GM03348 (cell line): Measurements from ENCODE around the gene CAMTA1.

Experiments used
- DNase-seq: peaks from one replicate; pipeline ENCODE4 v3.0.0; 2012; ENCODE audit warnings: low spot score

Gene CAMTA1

DNA sequence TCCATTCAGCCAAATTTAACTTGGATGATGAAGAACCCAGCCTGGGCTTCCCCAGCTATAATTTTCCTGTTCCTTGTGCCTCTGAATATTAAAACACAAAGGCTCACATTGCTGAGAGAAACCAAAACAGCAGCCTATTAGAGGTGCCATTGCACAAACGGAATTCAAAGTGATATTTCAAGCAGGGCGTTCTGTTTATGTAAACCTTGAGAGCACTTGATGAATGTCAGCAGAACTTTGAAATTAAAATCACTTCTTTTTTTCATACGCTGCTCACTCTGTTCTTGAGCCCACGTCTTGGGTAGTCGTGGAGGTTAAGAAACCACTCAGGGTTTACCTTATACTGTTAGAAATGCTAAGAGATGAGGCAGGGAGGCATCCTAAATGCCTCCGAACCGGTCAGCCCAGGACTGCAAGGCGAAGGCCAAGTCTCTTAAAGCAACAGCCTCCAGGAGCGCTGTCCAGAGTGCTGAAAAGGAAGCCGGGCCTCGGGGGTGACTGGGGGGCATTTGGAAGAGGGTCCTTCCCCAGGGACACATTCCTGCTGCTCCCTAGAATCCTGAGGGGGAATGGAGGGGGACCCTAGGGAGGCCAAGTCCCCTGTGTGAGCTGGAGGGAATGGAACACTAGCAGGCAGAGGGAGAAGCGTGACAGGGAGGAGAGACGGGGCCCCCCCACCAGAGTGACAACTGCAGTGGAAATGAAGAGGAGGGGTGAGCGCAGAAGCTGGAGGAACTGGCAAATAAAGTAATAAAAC lies 831.0 kb downstream of the CAMTA1 start:
- peak; percentile 79 for DNase-seq

DNA sequence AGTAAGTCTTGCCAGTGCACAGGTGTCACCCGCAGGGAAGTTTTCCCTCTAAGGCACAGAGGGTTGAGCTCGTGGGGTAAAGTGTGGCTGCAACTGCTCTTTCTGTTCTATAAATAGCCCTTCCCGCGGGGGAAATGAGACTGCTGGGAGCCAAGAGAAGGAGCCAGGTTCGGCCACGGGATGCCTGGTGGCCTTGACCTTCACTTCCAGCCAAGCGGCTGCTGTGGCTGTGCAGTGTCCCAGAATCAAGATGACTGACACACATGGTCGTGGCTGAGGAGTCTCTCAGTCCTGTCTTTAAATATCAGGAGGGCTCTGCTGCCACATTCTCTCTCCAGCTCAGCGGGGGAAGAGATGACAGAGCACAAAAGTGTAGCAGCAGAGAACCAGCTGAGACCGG lies 831.7 kb downstream of the CAMTA1 start:
- DNase-seq: no peak

- DNase-seq: no peak
These were observed 832.6 kb downstream of the CAMTA1 start for GRCh38 chr1:7617826-7618225.

- DNase-seq: no peak
These were observed 834.9 kb downstream of the CAMTA1 start for GRCh38 chr1:7620196-7620595.

DNA sequence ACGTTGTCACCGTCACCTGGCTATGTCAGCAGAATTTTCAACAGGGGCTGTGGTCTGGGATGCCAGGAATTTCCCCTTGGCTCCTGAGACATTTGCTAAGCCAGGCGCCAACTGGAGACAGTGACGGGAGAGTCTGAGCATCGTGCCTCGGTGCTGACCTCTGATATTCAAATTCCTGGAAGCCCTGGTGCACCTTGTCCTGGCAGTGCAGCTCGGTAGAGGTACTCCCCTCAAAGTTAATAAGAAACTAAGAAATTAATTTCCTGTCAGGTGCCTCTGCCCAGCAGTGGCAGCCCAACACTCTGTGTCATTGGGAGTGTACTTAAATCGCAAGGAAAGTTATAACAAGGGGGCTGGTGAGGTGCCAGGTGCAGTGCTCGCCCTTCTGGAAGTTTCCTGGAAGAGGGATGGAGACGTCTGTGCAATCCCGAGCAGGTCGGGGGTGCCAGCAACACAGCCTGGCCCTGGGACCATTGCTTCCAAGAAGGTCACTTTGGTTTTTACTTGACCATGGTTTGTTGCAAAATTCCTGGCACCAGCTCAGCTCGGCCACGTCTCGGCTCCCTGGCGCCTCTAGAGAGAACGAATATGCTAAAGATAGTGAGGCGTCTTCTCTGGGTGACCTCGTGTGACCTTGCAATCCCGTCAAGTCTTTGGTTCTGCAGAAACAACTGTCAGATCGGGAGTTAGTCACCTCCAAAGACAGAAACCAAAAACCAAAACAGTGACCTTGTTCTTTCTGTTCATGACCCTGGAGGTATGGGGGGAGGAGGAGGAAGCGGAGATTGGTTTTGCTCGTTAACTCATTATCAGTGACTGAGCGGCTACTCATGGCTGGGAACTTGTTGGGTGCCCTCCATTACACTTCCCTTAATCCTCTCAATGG lies 836.3 kb downstream of the CAMTA1 start:
- DNase-seq: no peak

DNA sequence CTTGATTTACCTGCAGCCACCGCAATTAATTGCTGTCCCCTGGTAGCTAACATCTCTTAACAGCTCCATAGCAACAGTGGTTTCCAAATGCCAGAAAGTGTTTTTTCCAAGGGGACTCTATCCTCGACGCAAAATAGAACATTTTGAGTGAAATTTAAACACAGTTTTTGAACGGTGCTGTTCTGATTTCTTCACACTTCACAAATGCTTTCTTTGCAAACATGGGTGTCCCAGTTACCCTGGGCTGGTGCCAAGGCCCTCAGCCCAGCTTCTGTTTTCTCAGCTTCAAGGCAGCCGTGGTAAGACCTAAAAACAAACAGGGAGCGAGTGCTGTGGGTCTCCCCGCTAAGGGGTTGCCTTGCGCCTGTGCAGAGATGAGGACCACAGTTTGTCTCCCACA lies 838.6 kb downstream of the CAMTA1 start:
- no peak for DNase-seq

DNA sequence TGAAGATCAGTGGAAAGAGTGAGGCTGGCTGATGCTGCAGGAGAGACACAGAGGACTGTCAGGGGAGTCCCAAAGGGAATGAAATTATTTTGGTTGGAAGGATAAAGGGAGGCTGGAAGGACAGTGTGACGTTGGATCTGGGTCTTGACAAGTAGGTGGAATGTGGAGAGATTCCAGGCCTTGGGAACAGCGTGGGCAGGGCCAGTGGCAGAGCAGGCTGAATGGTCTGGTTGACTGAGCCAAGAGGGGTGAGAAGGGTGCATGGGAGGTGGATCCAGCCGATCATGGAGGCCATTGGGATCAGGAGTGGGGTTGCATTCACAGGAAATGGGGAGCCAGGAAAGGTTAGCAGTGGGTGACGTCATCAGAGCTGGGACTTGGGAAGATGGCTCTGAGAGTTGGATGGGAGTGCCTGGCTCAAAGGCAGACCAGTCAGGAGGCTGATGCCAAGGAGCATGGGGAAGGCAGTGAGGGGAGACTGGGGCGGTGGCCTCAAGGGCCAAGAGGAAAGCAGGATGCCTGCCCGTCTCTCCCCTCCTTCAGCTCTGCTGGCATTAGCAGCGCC lies 839.6 kb downstream of the CAMTA1 start:
- no peak for DNase-seq

DNA sequence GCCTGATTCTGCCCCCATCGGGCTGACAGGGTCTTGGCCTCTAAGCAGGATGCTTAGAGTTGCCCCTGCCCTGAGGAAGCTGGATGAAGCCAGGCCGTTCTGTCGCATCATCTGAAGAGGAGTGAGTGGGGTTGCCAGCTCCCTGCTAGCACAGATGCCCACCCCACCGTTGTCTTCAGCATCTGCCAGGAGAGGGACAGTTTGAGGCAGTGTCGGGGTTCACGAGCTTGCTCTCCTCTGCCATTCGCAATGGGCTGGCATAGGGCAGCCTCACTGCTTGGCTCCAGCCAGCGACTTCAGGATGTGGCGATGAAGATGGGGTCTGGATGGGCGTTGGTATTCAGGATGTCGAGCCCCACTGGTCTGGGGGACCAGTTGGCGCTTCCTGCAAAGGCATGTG lies 840.1 kb downstream of the CAMTA1 start:
- no peak for DNase-seq

GRCh38 chr1:7628273-7628672 lies 843.0 kb downstream of the CAMTA1 start:
- DNase-seq: no peak

GRCh38 chr1:7629011-7629410 lies 843.8 kb downstream of the CAMTA1 start:
- DNase-seq: no peak

DNA sequence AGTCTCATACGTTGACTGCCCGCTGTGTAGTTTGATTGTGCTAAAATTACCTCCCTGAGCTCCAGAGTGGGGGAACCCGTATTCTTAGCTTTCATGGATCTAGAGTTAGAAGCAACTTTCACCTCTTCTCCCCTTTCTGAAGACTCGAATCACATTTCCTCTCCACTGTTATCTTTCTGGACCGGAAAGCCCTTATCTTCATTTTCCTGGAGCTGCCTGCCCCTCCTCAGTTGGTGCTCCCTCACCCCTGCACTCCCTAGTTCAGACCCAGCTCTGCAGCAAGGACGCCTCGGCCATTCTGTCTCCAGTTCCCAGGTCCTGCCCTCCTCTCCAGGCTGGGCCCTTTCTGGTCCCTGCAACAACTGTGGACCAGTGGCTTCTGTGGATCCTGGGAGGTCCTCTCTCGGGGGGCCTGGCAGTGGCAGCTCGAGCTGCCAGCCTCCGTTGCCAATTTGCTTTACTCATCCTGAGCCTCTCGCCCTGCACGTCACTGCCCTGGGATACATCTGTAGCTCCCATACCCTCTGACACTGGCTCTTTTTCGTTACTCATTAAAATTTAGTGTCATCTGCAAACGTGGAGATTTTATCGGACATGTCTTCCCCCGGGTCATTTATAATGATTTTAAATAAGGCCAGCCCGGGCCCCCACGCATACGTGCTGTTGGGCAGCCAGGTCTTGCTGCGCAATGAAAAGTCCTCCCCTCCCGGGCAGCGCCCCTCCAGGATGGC lies 844.4 kb downstream of the CAMTA1 start:
- DNase-seq: no peak

GRCh38 chr1:7630378-7630777 lies 845.1 kb downstream of the CAMTA1 start:
- DNase-seq: no peak

DNA sequence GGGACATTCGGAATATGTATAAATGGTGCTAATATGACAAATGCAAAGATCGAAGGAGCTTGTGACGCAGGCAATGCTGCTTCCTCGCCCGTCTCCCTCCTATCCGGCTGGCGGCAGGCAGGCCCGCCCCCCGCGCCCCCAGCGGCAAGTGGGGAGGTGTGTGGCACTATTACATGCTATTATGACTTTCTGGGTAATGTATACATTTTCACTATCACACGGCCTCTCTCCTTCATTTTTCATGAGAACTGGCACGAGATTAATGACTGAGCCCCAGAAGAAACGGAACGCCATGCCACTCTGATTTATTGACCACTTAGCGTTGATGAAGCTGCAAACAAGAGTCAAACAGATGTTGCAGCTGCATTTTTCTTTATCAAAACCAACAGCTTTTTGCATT lies 846.9 kb downstream of the CAMTA1 start:
- no peak for DNase-seq

DNA sequence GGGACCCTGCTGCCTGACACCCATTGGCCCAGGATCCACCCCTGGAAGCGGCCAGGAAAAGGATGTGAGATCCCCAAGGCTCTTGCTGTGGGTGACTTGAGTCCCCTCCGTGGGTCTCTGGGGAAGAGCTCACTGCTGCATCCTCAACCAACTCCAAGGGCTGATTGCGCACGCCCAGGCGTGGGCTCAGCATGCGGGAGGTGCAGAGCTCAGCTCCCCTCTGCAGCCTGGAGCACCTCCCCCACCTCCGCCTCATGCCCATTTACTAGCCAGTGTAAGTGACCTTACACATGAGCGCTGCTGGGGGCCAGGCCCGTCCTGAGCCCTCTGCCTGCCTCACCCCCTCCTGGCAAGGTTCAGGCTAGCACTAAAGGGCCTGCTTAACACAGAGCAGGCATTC lies 847.4 kb downstream of the CAMTA1 start:
- DNase-seq: no peak

- DNase-seq: no peak
These were observed 848.4 kb downstream of the CAMTA1 start for GRCh38 chr1:7633506-7634245.

- no peak for DNase-seq
These were observed 849.4 kb downstream of the CAMTA1 start for GRCh38 chr1:7634546-7635240.

GRCh38 chr1:7636795-7637526 lies 851.7 kb downstream of the CAMTA1 start:
- DNase-seq: no peak

GRCh38 chr1:7638078-7638477 lies 852.8 kb downstream of the CAMTA1 start:
- DNase-seq: no peak

- DNase-seq: no peak
These were observed 854.3 kb downstream of the CAMTA1 start for GRCh38 chr1:7639435-7640131.

DNA sequence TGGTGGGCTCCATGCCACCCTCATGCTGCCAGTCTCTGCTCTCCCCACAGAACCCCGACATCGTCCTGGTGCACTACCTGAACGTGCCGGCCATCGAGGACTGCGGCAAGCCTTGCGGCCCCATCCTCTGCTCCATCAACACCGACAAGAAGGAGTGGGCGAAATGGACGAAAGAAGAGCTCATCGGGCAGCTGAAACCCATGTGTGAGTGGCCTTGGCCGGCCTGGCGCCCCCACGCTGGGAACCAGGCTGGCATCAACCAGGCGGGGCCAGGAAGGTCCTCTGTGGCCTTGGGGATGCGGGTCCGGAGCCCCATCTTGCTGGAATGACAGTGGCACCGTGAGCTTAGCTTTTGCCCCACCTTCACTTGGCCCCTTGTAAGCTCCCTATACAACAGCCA lies 855.1 kb downstream of the CAMTA1 start:
- no peak for DNase-seq
